HEK293 (cell line): ENCODE data around the gene RANGRF.

Experiments used
- ZFP37 ChIP-seq: fragments of 450-650 bp; formaldehyde crosslinking; IDR thresholded peaks from 2 replicates; pipeline ENCODE4 v1.5.1; 2016; ENCODE audit warnings: missing biosample characterization, missing genetic modification characterization
- ZNF211 ChIP-seq: fragments of 450-650 bp; formaldehyde crosslinking; IDR thresholded peaks from 2 replicates; pipeline ENCODE4 v1.5.1; 2016; ENCODE audit warnings: low read depth, missing biosample characterization, missing genetic modification characterization
- ZSCAN30 ChIP-seq: fragments of 450-650 bp; IDR thresholded peaks from 2 replicates; pipeline ENCODE4 v1.5.1; 2018; ENCODE audit warnings: missing biosample characterization, mild to moderate bottlenecking, missing genetic modification characterization, moderate library complexity
- TF ChIP-seq, protein P1 (sequence below): fragments of 450-650 bp; formaldehyde crosslinking; IDR thresholded peaks from 2 replicates; pipeline ENCODE4 v1.5.1; 2016; ENCODE audit warnings: missing biosample characterization, missing genetic modification characterization, low read depth

GRCh38 chr17:8289103-8289397 is 580 bp downstream of the RANGRF start:
- no peak for TF ChIP-seq ZSCAN30 (tag by site-specific recombination)
- no peak for TF ChIP-seq ZFP37 (tag by site-specific recombination)
- TF ChIP-seq, protein P1, sequence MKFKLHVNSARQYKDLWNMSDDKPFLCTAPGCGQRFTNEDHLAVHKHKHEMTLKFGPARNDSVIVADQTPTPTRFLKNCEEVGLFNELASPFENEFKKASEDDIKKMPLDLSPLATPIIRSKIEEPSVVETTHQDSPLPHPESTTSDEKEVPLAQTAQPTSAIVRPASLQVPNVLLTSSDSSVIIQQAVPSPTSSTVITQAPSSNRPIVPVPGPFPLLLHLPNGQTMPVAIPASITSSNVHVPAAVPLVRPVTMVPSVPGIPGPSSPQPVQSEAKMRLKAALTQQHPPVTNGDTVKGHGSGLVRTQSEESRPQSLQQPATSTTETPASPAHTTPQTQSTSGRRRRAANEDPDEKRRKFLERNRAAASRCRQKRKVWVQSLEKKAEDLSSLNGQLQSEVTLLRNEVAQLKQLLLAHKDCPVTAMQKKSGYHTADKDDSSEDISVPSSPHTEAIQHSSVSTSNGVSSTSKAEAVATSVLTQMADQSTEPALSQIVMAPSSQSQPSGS (tag by site-specific recombination): no peak
- TF ChIP-seq ZNF211: no peak
